ENCODE measurements around the gene BHLHE23. TPM values are rescaled to one million over a fixed set of nuclear protein-coding genes. Genes with fewer than 3 reads are reported as not detected.

The BHLHE23 gene
- total RNA-seq, 2 donors from 2014 or later, result not detected

DNA sequence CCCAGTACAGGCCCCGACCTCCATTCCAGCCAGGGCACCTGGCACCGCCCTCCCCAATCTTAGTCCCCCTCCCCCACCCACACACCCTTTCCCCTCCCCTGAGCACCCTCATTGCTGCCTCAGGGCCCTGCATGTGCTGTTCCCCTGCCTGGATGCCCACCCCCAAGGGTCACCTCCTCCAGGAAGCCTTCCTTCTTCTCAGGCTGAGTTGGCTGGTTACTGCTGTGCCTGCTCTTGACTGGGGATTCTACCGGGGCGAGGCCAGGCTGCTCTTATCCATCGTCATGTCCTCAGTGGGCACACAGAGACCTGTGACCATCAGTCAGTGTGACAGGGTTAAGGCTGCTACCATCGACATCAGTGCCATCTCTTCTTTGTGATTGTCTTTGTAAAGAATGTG is 23.6 kb downstream of the BHLHE23 start:
- DNase-seq (no peak), ATAC-seq (no peak)
- no peak for TF ChIP-seq POLR2A (IDR thresholded peaks at IDR 0.05)
- TF ChIP-seq, protein P1, sequence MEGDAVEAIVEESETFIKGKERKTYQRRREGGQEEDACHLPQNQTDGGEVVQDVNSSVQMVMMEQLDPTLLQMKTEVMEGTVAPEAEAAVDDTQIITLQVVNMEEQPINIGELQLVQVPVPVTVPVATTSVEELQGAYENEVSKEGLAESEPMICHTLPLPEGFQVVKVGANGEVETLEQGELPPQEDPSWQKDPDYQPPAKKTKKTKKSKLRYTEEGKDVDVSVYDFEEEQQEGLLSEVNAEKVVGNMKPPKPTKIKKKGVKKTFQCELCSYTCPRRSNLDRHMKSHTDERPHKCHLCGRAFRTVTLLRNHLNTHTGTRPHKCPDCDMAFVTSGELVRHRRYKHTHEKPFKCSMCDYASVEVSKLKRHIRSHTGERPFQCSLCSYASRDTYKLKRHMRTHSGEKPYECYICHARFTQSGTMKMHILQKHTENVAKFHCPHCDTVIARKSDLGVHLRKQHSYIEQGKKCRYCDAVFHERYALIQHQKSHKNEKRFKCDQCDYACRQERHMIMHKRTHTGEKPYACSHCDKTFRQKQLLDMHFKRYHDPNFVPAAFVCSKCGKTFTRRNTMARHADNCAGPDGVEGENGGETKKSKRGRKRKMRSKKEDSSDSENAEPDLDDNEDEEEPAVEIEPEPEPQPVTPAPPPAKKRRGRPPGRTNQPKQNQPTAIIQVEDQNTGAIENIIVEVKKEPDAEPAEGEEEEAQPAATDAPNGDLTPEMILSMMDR (IDR thresholded peaks at IDR 0.05), result no peak
- Histone ChIP-seq H3K27ac (no peak overlapping the region), H3K27me3 (no peaks in the 10 kb centered on the region), H3K4me3 (no peak overlapping the region), H3K36me3 (replicated peaks in 1 of 2; ENCODE audit: insufficient read depth in 1 of 2, low read depth in 2 of 2) (no peaks in the 10 kb centered on the region), H3K4me1 (no peaks in the 10 kb centered on the region), H3K9me3 (no peaks in the 10 kb centered on the region)
- WGBS, 2 donors, result 69 to 75% methylated on average over 6 of the region's 6 CpGs
- intact Hi-C loops (cut with DNase I), result no loop called here

DNA sequence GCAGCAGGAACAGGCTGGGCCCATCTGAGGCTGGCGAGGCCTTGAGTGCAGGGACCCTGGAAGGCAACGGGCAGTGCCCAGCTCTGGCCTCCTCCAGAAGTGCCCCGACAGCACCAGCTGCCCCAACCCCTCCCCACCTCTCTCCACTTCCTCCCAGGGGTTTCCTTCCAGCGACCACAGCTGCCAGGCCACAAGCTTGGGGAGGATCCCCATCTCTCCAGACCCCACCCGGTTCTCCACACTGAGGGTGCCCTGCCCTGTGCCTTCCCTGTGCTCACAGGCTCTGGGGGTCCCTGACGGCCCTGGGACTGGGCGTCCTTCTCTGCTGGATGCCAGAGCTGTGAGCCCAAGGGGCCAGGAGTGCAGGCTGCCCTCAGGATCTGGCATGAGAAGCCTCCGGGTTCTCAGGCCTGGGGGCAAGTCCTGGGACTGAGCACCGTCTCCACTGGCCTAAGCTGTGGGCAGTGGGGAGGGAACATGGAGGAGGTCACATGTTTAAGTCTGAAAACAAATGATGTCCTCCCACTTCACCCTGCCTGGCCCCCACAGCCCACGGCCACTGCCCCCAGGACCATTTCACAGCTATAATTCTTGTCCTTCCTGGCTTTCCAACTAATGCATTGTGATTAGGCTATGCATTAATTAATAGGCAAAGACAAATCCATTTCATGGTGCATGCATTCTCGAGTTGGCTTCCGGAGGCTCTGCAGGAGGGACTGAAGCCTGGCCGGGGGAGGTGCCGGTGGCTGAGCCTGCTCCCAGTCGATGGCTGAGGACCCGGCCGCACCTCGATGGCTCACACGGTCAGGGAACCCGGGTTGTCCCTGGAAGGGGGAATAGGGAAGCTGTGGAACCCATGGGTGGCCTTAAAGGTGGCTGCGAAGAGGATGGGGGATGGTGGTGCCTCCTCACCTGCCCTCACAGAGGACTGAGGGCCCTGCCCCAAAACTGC is 24.4 kb downstream of the BHLHE23 start:
- Histone ChIP-seq H3K4me3 (no peak overlapping the region), H3K27ac (no peak overlapping the region), H3K36me3 (replicated peaks in 1 of 2; ENCODE audit: insufficient read depth in 1 of 2, low read depth in 2 of 2) (no peaks in the 10 kb centered on the region), H3K9me3 (no peaks in the 10 kb centered on the region), H3K4me1 (no peaks in the 10 kb centered on the region), H3K27me3 (peaks cover 0 to under 1% of the 10 kb centered on the region in 2 donors)
- intact Hi-C loops (cut with DNase I), result no loop called here
- TF ChIP-seq, protein P1 (IDR thresholded peaks at IDR 0.05), result no peak
- TF ChIP-seq POLR2A (IDR thresholded peaks at IDR 0.05), result no peak
- 51 to 55% methylated on average over 17 to 18 of the region's 21 CpGs for WGBS, 2 donors
- ATAC-seq (no peak), DNase-seq (no peak)

DNA sequence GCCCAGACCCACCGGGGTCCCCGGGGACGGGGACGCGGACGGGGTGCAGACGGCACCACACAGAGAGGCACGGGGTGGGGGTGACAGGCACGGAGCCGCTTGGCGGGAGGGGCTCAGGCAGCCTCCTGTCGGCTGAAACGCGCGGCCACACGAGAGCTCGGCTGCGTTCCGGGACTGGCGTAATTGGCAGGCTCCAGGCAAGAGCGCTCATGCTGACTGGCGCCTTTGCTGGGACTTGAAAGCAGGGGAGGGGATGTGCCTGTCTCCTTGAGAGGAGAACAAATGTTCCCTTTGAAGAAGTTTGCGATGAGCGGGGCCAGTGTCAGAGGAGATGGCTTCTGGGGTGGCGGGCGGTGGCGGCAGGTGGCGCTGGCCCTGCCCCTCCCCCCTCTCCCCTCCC is 25.8 kb downstream of the BHLHE23 start:
- 32 to 33% methylated on average over 24 to 28 of the region's 28 CpGs for WGBS, 2 donors
- H3K27me3 ChIP-seq, result peaks cover 0 to 9% of the 10 kb centered on the region in 2 donors
- DNase-seq, result no peak

DNA sequence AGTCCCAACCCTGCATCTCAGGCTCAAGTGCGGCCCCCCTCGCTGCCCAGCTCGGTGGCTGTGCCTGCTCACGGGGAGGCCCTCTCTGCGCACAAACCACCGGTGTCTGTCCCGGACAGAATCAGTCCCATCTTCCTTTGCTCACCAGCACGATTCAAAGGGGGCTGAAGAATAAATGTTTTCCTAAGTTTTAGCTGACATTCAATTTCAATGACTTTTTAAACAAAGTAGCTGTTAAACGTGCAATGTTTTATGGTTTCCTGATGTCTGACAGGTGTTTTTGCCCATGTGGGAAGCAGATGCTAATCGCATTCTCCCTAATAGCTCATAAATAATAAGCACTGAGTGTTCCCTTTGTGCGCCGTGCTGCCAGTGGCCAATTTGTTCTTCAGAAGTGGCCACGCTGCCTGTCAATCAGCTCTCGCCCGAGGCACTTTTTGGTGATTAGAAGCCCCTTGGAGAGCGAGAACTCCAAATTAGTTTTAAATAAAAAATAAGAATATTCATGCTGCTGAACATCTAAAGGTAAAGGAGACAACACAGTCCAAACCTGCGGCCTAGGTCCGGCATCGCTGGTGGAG is 26.3 kb downstream of the BHLHE23 start:
- Histone ChIP-seq H3K9me3 (no peaks in the 10 kb centered on the region), H3K27ac (no peak overlapping the region), H3K27me3 (peaks cover 0 to 9% of the 10 kb centered on the region in 2 donors)

More for the DNA sequence above, 25.8 kb downstream of the BHLHE23 start:
- no peaks in the 10 kb centered on the region for H3K36me3 ChIP-seq (replicated peaks in 1 of 2; ENCODE audit: insufficient read depth in 1 of 2, low read depth in 2 of 2)
- TF ChIP-seq, protein P1 (IDR thresholded peaks at IDR 0.05), result no peak
- no peak for TF ChIP-seq POLR2A (IDR thresholded peaks at IDR 0.05)
- no peak overlapping the region for H3K27ac ChIP-seq
- no peaks in the 10 kb centered on the region for H3K4me1 ChIP-seq
- no peak for ATAC-seq
- no peak overlapping the region for H3K4me3 ChIP-seq
- intact Hi-C loops (cut with DNase I), result no loop called here
- H3K9me3 ChIP-seq, result no peaks in the 10 kb centered on the region

More for the DNA sequence above, 26.3 kb downstream of the BHLHE23 start:
- no peaks in the 10 kb centered on the region for H3K36me3 ChIP-seq (replicated peaks in 1 of 2; ENCODE audit: insufficient read depth in 1 of 2, low read depth in 2 of 2)
- TF ChIP-seq POLR2A (IDR thresholded peaks at IDR 0.05), result no peak
- TF ChIP-seq, protein P1 (IDR thresholded peaks at IDR 0.05), result no peak
- intact Hi-C loops (cut with DNase I), result no loop called here
- ATAC-seq (no peak), DNase-seq (no peak)
- WGBS, 2 donors, result 39 to 46% methylated on average over 17 to 19 of the region's 19 CpGs
- no peak overlapping the region for H3K4me3 ChIP-seq
- H3K4me1 ChIP-seq, result no peaks in the 10 kb centered on the region

Measured in body of pancreas (tissue), 4 donors.